ENCODE data around the gene ITCH.

The ITCH gene

DNA sequence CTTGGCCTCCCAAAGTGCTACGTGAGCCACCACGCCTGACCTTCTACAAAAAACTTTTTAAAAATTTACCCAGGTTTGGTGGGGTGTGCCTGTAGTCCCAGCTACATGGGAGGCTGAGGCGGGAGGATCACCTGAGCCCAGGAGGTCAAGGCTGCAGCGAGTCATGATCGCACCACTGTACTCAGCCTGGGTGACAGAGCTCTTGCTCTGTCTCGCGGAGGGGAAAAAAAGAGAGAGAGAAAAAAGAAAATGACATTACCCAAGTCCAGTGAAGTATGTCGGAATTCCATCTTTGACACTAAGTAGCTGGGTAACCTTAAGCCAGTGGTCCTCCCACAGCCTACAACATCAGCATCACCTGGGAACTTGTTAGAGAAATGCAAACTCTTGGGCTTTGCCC is 176.7 kb downstream of the ITCH start:
- Histone ChIP-seq H3K4me3 (ENCODE audit: low read length) (no peak overlapping the region), H3K4me1 (ENCODE audit: control insufficient read depth, insufficient read depth, low read length) (no peaks in the 10 kb centered on the region), H3K27ac (ENCODE audit: low read depth, low read length) (no peak overlapping the region), H3K36me3 (ENCODE audit: control insufficient read depth, insufficient read depth, low read length) (peaks cover 28% of the 10 kb centered on the region), H3K27me3 (ENCODE audit: control insufficient read depth, insufficient read depth, low read length) (no peaks in the 10 kb centered on the region), H3K9ac (ENCODE audit: low read length) (no peak overlapping the region)

DNA sequence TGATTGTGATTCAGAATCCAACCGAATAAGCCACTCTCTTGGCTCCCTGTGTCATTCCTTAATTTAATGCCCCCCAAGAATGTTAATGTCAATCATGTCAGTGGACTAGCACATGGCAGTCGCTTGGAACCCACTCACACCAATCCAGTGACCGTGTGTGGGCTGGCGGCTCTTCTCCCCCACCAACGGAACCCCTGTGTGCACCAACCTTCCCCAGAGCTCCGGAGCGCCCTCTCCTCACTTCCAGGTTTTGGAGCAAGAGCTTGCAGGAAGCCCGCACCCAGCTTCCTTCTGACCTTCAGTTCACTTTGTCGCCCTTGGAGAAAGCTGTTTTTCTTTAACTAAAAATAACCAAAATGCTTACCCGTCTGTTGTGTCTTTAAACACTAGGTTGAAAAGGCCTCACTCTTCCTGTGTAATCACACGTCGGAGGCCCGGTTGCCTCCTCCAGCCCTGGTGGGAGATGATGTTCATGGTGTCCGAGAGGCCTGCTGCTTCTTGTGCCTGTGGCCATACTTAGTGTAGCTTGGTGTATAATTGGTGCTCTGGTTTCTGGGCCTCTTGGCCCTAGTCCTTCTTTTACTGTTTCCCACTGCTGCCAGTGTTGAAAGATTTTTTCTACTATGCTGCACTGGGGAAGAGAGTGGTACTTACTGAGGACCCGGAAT is 177.7 kb downstream of the ITCH start:
- Histone ChIP-seq H3K9ac (ENCODE audit: low read length) (no peak overlapping the region), H3K4me3 (ENCODE audit: low read length) (no peak overlapping the region), H3K27ac (ENCODE audit: low read depth, low read length) (no peak overlapping the region), H3K27me3 (ENCODE audit: control insufficient read depth, insufficient read depth, low read length) (no peaks in the 10 kb centered on the region), H3K4me1 (ENCODE audit: control insufficient read depth, insufficient read depth, low read length) (no peaks in the 10 kb centered on the region), H3K36me3 (ENCODE audit: control insufficient read depth, insufficient read depth, low read length) (peaks cover 19% of the 10 kb centered on the region)

DNA sequence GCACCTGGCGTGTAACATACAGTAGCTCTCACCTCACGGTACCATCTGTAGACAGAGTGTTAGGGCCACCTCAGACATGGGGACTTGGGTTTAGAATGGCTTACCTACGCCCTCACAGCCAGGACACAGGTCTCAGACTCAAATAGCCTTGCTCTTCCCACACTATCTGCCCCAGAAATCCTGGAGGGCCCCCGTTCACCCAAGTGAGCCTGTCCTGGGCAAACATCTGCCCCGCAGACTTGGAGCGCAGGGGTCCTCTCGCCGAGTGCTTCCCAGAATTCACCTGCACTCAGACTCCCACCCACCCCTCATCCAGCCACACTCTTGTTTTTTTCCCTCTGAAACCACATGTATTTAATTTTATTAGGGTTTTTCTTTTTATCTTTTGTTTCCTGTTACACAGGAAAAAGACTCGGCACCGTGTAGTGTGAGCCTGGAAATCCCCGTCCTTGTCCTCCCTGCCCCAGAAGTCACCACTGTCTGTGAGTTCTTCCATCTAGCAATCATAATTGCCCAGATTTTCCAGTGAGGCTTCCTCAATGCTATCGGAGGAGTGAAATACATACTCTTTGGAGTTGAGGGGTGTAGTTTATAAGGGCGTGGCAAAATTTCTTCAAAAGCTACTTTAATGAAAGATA is 178.3 kb downstream of the ITCH start:
- Histone ChIP-seq H3K27ac (ENCODE audit: low read depth, low read length) (no peak overlapping the region), H3K4me3 (ENCODE audit: low read length) (no peak overlapping the region), H3K27me3 (ENCODE audit: control insufficient read depth, insufficient read depth, low read length) (no peaks in the 10 kb centered on the region), H3K4me1 (ENCODE audit: control insufficient read depth, insufficient read depth, low read length) (no peaks in the 10 kb centered on the region), H3K36me3 (ENCODE audit: control insufficient read depth, insufficient read depth, low read length) (peaks cover 14% of the 10 kb centered on the region), H3K9ac (ENCODE audit: low read length) (no peak overlapping the region)

DNA sequence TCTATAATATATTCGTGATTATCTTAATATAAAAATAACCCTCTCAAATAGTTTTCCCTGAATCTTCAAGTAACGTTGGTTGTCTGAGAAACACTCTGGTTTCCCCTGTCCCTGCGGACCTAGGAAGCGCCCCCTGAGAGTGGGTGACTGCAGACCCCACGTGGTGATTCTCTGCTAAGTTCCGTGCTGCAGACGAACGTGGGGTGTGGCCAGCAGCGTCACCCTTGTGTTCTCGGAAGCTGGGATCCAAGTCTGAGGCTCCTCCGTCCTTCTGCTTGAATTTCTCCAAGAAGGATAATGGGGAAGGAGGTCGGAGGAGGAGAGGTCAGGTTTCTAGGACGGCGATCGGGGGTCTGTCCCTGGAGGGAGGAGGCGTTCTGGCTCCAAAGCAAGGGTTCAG is 178.8 kb downstream of the ITCH start:
- Histone ChIP-seq H3K9ac (ENCODE audit: low read length) (no peak overlapping the region), H3K4me1 (ENCODE audit: control insufficient read depth, insufficient read depth, low read length) (no peaks in the 10 kb centered on the region), H3K27me3 (ENCODE audit: control insufficient read depth, insufficient read depth, low read length) (no peaks in the 10 kb centered on the region), H3K36me3 (ENCODE audit: control insufficient read depth, insufficient read depth, low read length) (peaks cover 13% of the 10 kb centered on the region), H3K27ac (ENCODE audit: low read depth, low read length) (no peak overlapping the region), H3K4me3 (ENCODE audit: low read length) (no peak overlapping the region)

DNA sequence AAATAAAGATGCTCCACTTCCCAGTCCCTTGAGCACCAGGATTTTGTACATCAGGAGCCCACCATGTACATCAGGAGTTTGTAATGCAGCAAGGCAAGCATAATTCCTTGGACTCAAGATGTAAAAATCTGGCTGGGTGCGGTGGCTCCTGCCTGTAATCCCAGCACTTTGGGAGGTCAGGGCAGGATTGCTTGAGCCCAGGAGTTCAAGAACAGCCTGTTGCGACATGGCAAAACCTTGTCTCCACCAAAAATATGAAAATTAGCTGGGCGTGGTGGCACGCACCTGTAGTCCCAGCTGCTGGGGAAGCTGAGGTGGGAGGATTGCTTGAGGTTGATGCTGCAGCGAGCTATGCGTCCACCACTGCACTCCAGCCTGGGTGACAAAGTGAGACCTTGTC is 179.4 kb downstream of the ITCH start:
- no peaks in the 10 kb centered on the region for H3K27me3 ChIP-seq (ENCODE audit: control insufficient read depth, insufficient read depth, low read length)
- no peak overlapping the region for H3K27ac ChIP-seq (ENCODE audit: low read depth, low read length)
- H3K9ac ChIP-seq (ENCODE audit: low read length) = no peak overlapping the region
- H3K4me3 ChIP-seq (ENCODE audit: low read length) = no peak overlapping the region
- peaks cover 10% of the 10 kb centered on the region for H3K36me3 ChIP-seq (ENCODE audit: control insufficient read depth, insufficient read depth, low read length)
- H3K4me1 ChIP-seq (ENCODE audit: control insufficient read depth, insufficient read depth, low read length) = no peaks in the 10 kb centered on the region

DNA sequence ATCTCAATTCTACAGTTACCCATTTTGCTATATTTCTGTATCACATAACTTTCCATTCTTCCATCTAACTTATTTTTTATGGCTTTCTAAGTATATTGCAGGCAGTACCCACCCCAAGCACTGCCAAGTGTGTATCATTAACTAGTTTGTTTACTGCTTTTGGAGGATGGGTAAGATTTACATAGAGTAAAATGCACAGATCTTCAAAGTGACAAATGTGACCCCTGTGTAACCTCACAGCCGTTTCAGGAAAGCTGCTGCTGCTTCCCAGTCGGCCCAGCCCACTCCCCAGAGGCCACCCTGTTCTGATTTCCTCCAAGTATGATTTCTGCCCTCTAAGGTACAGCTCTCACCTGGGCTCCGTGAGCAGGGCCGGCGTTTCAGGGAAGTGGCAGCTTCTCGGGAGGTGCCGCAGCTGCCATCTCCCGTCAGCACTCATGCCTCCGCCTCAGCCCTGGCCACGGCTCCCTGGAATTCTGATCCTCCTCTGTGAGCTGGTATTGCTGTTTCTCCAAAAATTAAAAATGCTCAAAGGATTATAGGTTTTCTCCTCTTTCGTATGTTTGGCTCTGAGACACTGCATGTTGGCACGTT is 180.5 kb downstream of the ITCH start:
- no peak overlapping the region for H3K9ac ChIP-seq (ENCODE audit: low read length)
- peaks cover 10% of the 10 kb centered on the region for H3K36me3 ChIP-seq (ENCODE audit: control insufficient read depth, insufficient read depth, low read length)
- no peak overlapping the region for H3K27ac ChIP-seq (ENCODE audit: low read depth, low read length)
- no peaks in the 10 kb centered on the region for H3K4me1 ChIP-seq (ENCODE audit: control insufficient read depth, insufficient read depth, low read length)
- H3K27me3 ChIP-seq (ENCODE audit: control insufficient read depth, insufficient read depth, low read length) = no peaks in the 10 kb centered on the region
- H3K4me3 ChIP-seq (ENCODE audit: low read length) = no peak overlapping the region

DNA sequence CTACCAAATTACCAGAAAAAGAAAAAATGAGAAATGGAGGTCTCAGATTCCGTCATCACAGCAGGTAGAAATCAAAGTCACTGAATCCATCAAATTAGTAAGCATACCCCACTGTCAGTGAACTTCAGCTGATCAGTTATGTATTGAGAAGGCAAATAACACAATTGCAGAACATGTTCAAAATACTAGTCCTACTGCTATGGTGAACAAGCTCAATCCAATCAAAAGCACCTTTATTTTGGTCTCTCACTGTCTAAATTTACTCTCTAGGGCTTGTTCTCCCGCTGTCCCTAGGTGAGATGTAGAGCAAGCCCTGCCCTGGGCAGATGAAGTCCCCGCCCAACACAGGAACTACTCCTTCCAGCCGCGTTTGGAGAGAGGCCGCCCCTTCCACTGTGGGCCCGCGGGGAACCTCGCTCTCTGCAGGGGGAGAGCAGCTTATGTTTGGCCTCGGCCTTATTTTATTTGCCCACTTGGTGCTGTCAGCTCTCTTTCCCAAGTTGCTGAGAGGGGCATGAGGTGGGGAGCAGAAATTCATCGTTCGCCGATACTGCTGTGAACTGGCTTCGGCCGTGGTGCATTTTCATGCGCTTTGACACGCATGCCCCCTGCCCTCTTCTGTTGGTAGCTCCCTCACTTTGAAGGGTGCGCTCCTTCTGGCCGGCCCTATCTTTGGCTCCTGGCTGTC is 181.2 kb downstream of the ITCH start:
- H3K9ac ChIP-seq (ENCODE audit: low read length) = no peak overlapping the region
- H3K27me3 ChIP-seq (ENCODE audit: control insufficient read depth, insufficient read depth, low read length) = no peaks in the 10 kb centered on the region

DNA sequence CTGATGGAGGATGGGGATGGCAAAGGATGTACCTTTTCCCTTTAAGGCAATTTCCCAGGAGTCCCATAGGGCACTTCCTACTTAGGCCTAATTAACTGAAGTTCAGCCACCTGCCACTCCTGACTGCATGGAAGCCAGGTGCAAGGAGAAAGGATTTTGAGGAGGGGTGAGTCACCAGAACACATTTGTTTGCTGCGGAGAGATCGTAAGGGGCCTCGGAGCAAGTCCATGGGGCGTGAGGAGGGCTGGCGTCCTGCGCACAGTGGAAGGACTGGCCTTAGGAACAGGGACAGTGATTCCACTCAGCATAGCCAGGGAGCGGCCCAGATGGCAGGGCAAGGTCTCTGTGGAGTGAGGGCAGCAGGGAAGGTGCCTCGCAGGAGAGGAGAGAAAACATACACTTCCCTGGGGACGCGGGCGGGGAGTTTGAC is 183.7 kb downstream of the ITCH start:
- H3K4me3 ChIP-seq (ENCODE audit: low read length) = peak overlapping the region; percentile 55
- H3K9ac ChIP-seq (ENCODE audit: low read length) = no peak overlapping the region
- no peak overlapping the region for H3K27ac ChIP-seq (ENCODE audit: low read depth, low read length)
- H3K36me3 ChIP-seq (ENCODE audit: control insufficient read depth, insufficient read depth, low read length) = no peaks in the 10 kb centered on the region
- H3K4me1 ChIP-seq (ENCODE audit: control insufficient read depth, insufficient read depth, low read length) = no peaks in the 10 kb centered on the region
- H3K27me3 ChIP-seq (ENCODE audit: control insufficient read depth, insufficient read depth, low read length) = no peaks in the 10 kb centered on the region

More for the DNA sequence above, 181.2 kb downstream of the ITCH start:
- Histone ChIP-seq H3K4me1 (ENCODE audit: control insufficient read depth, insufficient read depth, low read length) (no peaks in the 10 kb centered on the region), H3K36me3 (ENCODE audit: control insufficient read depth, insufficient read depth, low read length) (peaks cover 10% of the 10 kb centered on the region), H3K27ac (ENCODE audit: low read depth, low read length) (no peak overlapping the region), H3K4me3 (ENCODE audit: low read length) (peak overlapping the region; percentile 30)

DNA sequence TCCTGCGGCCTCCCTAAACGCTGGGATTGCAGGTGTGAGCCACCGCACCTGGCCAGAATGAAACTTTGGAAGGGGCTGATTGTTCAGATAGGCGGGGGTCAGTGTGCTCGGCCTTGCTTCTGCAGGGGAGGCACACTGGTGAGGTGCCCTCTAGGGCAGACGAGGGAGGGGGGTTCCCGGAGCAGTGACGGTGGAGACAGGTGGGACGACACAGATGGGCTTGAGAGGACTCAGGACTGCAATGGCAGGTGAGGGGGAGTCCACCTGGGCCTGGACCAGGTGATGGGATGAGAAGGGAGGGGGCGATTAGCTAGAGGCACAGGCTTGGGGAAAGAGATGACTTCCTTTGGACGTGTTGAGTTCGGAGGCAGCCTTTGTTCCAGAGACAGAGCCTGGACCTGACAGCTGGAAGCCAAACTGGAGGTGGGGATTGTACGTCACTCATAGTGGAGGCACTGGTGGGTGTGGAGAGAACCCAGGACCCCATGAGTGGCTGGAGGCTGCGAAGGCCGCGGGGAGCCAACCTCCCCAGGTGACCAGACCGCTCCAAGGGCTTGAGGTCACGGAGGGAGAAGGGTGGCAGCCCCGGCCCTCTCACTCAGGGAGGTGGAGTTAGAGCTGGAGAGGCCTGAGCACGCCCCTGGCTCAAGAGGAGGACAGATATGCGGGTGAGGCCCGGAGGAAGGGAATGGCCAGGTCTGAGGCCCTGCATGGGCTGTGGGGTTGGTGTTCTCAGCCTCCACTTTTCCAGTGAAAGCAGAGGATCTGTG is 185.0 kb downstream of the ITCH start:
- Histone ChIP-seq H3K9ac (ENCODE audit: low read length) (no peak overlapping the region), H3K27ac (ENCODE audit: low read depth, low read length) (no peak overlapping the region), H3K4me3 (ENCODE audit: low read length) (no peak overlapping the region), H3K4me1 (ENCODE audit: control insufficient read depth, insufficient read depth, low read length) (no peaks in the 10 kb centered on the region), H3K27me3 (ENCODE audit: control insufficient read depth, insufficient read depth, low read length) (no peaks in the 10 kb centered on the region), H3K36me3 (ENCODE audit: control insufficient read depth, insufficient read depth, low read length) (no peaks in the 10 kb centered on the region)

DNA sequence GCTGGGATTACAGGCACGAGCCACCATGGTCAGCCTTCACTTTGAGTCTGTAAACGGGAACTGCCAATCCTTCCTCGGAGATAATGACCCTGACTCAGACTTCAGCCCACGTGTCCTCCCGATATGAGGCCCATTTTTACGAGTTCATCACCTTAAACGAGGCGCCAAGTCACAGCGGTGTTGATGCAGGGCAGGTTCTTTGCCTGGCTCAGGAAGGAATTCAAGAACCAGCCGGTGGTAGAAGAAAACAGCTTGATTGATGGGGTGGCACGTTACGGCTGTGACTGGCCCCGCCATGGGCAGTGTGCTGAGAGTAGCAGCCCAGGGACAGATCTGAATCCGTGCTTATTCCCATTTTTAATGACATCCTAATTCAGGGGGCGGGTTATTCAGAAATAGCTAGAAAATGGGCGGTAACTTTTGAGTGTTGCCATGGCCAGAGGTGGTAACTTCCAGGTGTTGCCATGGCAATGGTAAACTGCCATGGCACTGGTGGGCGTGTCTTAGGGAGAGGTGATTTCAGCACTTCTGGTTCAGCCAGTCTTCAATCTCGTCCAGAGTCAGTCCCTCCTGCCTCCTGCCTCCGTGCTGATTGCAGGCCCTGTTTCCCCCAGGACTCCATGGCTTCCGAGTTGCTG is 186.3 kb downstream of the ITCH start:
- H3K9ac ChIP-seq (ENCODE audit: low read length) = no peak overlapping the region
- H3K27ac ChIP-seq (ENCODE audit: low read depth, low read length) = no peak overlapping the region
- no peaks in the 10 kb centered on the region for H3K4me1 ChIP-seq (ENCODE audit: control insufficient read depth, insufficient read depth, low read length)
- no peaks in the 10 kb centered on the region for H3K36me3 ChIP-seq (ENCODE audit: control insufficient read depth, insufficient read depth, low read length)
- no peak overlapping the region for H3K4me3 ChIP-seq (ENCODE audit: low read length)
- no peaks in the 10 kb centered on the region for H3K27me3 ChIP-seq (ENCODE audit: control insufficient read depth, insufficient read depth, low read length)

DNA sequence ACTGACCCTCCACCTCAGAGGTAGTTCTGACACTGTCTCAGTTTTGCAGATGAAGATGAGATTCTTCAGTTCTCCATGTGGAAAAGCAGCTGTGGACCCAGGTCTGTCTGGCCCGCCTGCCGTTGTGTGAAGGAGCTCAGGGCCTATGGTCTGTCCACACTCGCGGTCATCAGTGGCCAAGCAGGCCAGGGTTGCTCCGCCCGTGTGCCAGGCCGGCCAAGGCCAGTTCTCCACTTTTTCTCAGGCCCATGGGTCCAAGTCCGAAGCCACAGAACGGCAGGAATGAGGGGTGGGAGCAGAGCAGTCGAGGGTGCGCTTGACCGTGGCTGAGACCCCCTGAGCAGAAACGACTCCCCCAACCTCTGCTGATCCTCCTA is 186.8 kb downstream of the ITCH start:
- H3K4me3 ChIP-seq (ENCODE audit: low read length) = no peak overlapping the region
- no peaks in the 10 kb centered on the region for H3K36me3 ChIP-seq (ENCODE audit: control insufficient read depth, insufficient read depth, low read length)
- no peak overlapping the region for H3K9ac ChIP-seq (ENCODE audit: low read length)
- no peaks in the 10 kb centered on the region for H3K4me1 ChIP-seq (ENCODE audit: control insufficient read depth, insufficient read depth, low read length)
- H3K27me3 ChIP-seq (ENCODE audit: control insufficient read depth, insufficient read depth, low read length) = no peaks in the 10 kb centered on the region
- H3K27ac ChIP-seq (ENCODE audit: low read depth, low read length) = no peak overlapping the region

DNA sequence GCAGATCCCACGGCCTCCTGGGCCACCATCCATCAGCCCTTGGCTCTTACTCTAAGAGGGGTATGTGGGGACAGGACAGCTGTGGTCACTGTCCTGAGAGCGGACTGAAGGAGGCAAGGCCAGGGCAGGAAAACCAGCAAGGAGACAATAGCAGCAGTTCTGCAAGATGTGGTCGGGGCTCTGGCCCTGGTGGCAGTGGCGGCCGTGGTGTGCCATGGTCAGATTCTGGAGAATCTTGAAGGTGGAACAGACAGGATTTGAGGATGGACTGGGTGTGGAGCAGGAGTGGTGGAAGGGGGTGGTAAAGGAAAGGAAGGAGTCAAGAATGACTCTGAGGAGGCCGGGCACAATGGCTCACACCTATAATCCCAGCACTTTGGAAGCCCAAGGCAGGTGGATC is 189.5 kb downstream of the ITCH start:
- no peak overlapping the region for H3K27ac ChIP-seq (ENCODE audit: low read depth, low read length)

More for the DNA sequence above, 189.5 kb downstream of the ITCH start:
- Histone ChIP-seq H3K9ac (ENCODE audit: low read length) (no peak overlapping the region), H3K4me1 (ENCODE audit: control insufficient read depth, insufficient read depth, low read length) (no peaks in the 10 kb centered on the region), H3K27me3 (ENCODE audit: control insufficient read depth, insufficient read depth, low read length) (no peaks in the 10 kb centered on the region), H3K36me3 (ENCODE audit: control insufficient read depth, insufficient read depth, low read length) (no peaks in the 10 kb centered on the region), H3K4me3 (ENCODE audit: low read length) (no peak overlapping the region)

Data from rectal smooth muscle tissue (tissue), 1 donor.